Loucy (cell line): ENCODE data around the gene ZNF664.

Experiments used
- CTCF ChIP-seq: fragments of 200-600 bp; sonication (generic); conservative IDR thresholded peaks from 2 replicates; pipeline ENCODE4 v1.5.1; 2014; ENCODE audit warnings: mild to moderate bottlenecking, antibody characterized with exemption, low read length
- EZH2phosphoT487 ChIP-seq: fragments of 200-600 bp; IDR thresholded peaks from 2 replicates; pipeline ENCODE4 v1.6.1; 2018; ENCODE audit warnings: antibody characterized with exemption, mild to moderate bottlenecking, moderate library complexity, borderline replicate concordance

GRCh38 chr12:123928274-123928865 lies 44.6 kb upstream of the ZNF664 start:
- no peak for TF ChIP-seq CTCF
- TF ChIP-seq EZH2phosphoT487 = no peak
